Central memory CD8-positive, alpha-beta T cell (primary cell): ENCODE results near the gene CEP112.
A peak's percentile ranks its signal among the peaks of the same experiment; 100 is the strongest.

Source experiments
- ATAC-seq: fragments of 150-1000 bp; cut with Tn5 transposase; replicated peaks from 2 replicates; pipeline ENCODE4 v1.10.0; 2022; ENCODE audit warnings: mild to moderate bottlenecking, moderate FRiP score, moderate number of reproducible peaks; ENCODE audit not compliant: poor library complexity, severe bottlenecking; ENCODE audit errors: extremely low read depth
- DNase-seq, 2 donors: peaks; one replicate each; pipeline ENCODE4 v3.0.0; 2021; ENCODE audit warnings: low spot score in 2 of 2
- H3K27ac Mint-ChIP-seq: one replicate; pipeline ENCODE4 v1.8.0; 2022; ENCODE audit warnings: low read depth, mild to moderate bottlenecking, moderate library complexity, mixed read lengths
- H3K27me3 Mint-ChIP-seq: one replicate; pipeline ENCODE4 v1.8.0; 2022; ENCODE audit warnings: mixed read lengths
- H3K36me3 Mint-ChIP-seq: one replicate; pipeline ENCODE4 v1.8.0; 2022; ENCODE audit warnings: mild to moderate bottlenecking, moderate library complexity, mixed read lengths; ENCODE audit not compliant: insufficient read depth
- H3K4me1 Mint-ChIP-seq: one replicate; pipeline ENCODE4 v1.8.0; 2022; ENCODE audit warnings: mixed read lengths
- H3K4me3 Mint-ChIP-seq: one replicate; pipeline ENCODE4 v1.8.0; 2022; ENCODE audit warnings: mild to moderate bottlenecking, moderate library complexity, mixed read lengths
- H3K9me3 Mint-ChIP-seq: one replicate; pipeline ENCODE4 v1.8.0; 2022; ENCODE audit warnings: mixed read lengths

CEP112 gene

GRCh38 chr17:66191593-66192377 lies at the start of gene CEP112:
CEP112 (minus strand) TSS chr17:66192133.
- H3K36me3 Mint-ChIP-seq = peaks cover 10% of the 10 kb centered on the region
- peak within 1 kb of the TSS; percentile 76 for H3K4me3 Mint-ChIP-seq
- no peaks in the 10 kb centered on the region for H3K9me3 Mint-ChIP-seq
- peak; percentile 86 to 87 for DNase-seq
- peak; percentile 85 for ATAC-seq
- H3K27ac Mint-ChIP-seq = peak within 1 kb of the TSS; percentile 93
- no peaks in the 10 kb centered on the region for H3K4me1 Mint-ChIP-seq
- H3K27me3 Mint-ChIP-seq = no peaks in the 10 kb centered on the region

- H3K4me1 Mint-ChIP-seq = no peaks in the 10 kb centered on the region
- no peak for ATAC-seq
- no peak overlapping the region for H3K4me3 Mint-ChIP-seq
- peak overlapping the region; percentile 3 for H3K27ac Mint-ChIP-seq
- no peaks in the 10 kb centered on the region for H3K9me3 Mint-ChIP-seq
- H3K27me3 Mint-ChIP-seq = no peaks in the 10 kb centered on the region
- no peak for DNase-seq
- H3K36me3 Mint-ChIP-seq = peaks cover 1% of the 10 kb centered on the region
Observed at GRCh38 chr17:66240630-66241029, 48.7 kb upstream of the CEP112 start.

DNA sequence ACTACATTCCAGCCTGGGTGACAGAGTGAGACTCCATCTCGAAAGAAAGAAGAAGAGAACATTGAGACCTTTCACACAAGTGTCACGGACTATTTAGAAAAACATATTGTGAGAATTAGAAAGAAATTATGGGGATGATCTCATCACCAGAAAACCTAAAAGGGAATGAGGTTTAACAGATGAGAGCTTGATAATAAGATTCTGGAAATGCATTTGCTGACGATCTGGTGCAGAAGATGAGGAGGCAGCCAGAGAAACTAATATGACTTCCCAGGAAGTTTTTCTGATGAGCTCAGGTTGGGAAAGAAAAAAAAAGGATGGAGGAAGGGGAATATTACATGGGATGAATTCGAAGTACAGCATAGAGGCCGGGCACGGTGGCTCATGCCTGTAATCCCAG lies 48.1 kb upstream of the CEP112 start:
- no peak for ATAC-seq
- no peaks in the 10 kb centered on the region for H3K27me3 Mint-ChIP-seq

DNA sequence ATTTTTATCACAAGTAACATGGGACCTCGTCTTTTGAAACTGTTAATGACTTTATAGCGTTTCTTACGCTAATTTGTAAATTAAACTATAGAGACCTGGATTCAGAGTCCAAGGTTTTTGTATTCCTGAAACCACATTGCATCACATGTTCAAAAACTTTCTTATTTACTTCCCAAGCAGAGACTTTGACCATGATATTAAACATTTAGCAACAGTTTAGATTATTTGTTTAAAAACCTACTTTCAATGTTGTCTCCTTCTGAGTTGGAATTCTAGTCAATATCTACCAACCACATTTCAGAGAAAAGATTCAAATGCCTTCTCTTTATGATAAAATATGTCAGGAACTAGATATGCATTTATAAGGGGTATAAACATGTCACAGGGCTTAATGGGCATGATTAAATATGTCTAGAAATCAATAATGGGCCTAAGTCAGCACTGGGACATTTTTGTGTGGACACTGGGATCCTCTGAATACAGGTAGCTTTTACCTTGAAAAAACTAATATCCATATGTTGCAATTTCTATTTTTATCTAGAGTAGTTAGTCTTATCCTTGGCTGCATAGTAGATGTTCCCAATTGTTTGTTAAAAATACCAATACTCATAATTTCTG lies 43.6 kb upstream of the CEP112 start:
- no peak for DNase-seq
- no peak overlapping the region for H3K4me3 Mint-ChIP-seq
- peaks cover 1% of the 10 kb centered on the region for H3K36me3 Mint-ChIP-seq
- no peak for ATAC-seq
- H3K27ac Mint-ChIP-seq = no peak overlapping the region
- H3K9me3 Mint-ChIP-seq = no peaks in the 10 kb centered on the region
- peaks cover 5% of the 10 kb centered on the region for H3K4me1 Mint-ChIP-seq
- peaks cover 6% of the 10 kb centered on the region for H3K27me3 Mint-ChIP-seq

More for the DNA sequence above, 48.1 kb upstream of the CEP112 start:
- no peaks in the 10 kb centered on the region for H3K4me1 Mint-ChIP-seq
- DNase-seq = no peak
- H3K36me3 Mint-ChIP-seq = peaks cover 1% of the 10 kb centered on the region
- H3K27ac Mint-ChIP-seq = peak overlapping the region; percentile 3
- H3K9me3 Mint-ChIP-seq = no peaks in the 10 kb centered on the region
- no peak overlapping the region for H3K4me3 Mint-ChIP-seq

- DNase-seq (no peak), ATAC-seq (no peak)
- Mint-ChIP-seq H3K27me3 (peaks cover 14% of the 10 kb centered on the region), H3K27ac (no peak overlapping the region), H3K9me3 (no peaks in the 10 kb centered on the region), H3K36me3 (peaks cover 1% of the 10 kb centered on the region), H3K4me3 (no peak overlapping the region), H3K4me1 (peaks cover 5% of the 10 kb centered on the region)
Observed at GRCh38 chr17:66234611-66235010, 42.7 kb upstream of the CEP112 start.

DNA sequence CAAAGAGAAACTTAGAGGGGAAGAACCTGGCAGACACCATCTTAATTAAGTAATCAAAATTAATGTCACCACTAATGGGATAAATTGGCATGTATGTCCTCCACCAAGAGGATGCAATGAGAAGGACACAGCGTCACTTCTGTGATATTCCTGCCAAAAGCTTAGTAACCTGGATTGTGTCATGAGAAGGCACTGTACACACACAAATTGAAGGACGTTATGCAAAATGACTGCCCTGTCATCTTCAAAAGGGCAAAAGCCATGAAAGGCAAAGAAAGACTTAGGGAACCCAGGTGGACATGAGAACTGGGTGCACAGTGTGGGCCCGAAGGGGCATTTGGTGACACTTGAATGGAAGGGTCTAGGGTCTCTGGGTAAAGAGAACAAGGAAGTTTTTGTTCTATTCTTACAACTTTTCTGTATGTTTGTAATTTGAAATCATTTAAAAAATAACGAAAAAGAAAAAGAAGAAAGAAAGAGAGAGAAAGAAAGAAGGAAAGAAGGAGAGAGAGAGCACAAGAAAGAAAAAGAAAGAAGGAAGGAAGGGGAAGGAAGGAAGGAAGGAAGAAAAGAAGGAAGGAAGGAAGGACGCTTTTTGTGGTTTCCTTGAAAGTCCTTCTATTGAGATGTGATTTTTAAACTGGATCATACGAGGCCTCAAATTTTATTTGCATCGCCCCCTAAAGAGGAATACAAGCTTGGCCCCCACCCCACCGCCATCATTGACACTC lies 41.3 kb upstream of the CEP112 start:
- peaks cover 5% of the 10 kb centered on the region for H3K4me1 Mint-ChIP-seq
- H3K4me3 Mint-ChIP-seq = no peak overlapping the region
- H3K9me3 Mint-ChIP-seq = no peaks in the 10 kb centered on the region
- ATAC-seq (no peak), DNase-seq (no peak)
- peak overlapping the region; percentile 82 for H3K27ac Mint-ChIP-seq
- peaks cover 1% of the 10 kb centered on the region for H3K36me3 Mint-ChIP-seq
- peaks cover 18% of the 10 kb centered on the region for H3K27me3 Mint-ChIP-seq

DNA sequence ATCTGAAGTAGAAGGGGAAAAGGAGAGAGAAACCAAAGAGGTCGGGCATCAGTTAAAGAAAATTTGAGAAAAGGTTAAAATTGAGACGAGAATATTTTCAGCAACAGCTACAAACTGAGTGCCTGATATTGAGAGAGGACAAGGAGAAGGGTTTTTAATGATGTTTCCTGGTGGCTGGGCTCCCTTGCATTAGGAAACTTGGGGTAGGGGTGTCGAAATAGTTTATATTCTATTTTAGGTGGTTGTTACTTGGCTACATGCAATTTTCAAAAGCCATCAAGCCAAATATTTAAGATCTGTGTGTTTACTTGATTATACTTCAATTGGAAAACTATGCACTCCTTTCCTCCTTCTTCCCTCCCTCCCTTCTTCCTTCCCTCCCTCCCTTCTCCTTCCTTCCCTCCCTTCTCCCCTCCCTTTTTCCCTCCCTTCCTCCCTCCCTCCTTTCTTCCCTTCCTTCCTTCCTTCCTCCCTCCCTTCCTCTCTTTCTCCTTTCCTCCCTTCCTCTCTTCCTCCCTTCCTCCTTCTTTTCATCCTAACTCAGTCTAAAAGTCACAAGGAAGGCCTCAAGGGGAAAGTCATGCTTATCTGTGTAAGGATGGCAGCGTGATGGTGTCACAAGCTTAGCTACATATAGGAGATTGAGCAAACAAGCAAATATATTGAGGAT lies 39.1 kb upstream of the CEP112 start:
- H3K27ac Mint-ChIP-seq = no peak overlapping the region
- no peak for DNase-seq
- peaks cover 18% of the 10 kb centered on the region for H3K27me3 Mint-ChIP-seq
- H3K4me3 Mint-ChIP-seq = no peak overlapping the region
- peaks cover 5% of the 10 kb centered on the region for H3K4me1 Mint-ChIP-seq
- ATAC-seq = no peak
- no peaks in the 10 kb centered on the region for H3K36me3 Mint-ChIP-seq
- no peaks in the 10 kb centered on the region for H3K9me3 Mint-ChIP-seq

- Mint-ChIP-seq H3K36me3 (no peaks in the 10 kb centered on the region), H3K9me3 (no peaks in the 10 kb centered on the region), H3K4me3 (no peak overlapping the region), H3K4me1 (peaks cover 5% of the 10 kb centered on the region), H3K27ac (no peak overlapping the region), H3K27me3 (peaks cover 25% of the 10 kb centered on the region)
- no peak for DNase-seq
- ATAC-seq = no peak
Observed at GRCh38 chr17:66229783-66230538, 38.0 kb upstream of the CEP112 start.

- Mint-ChIP-seq H3K4me3 (no peak within 1 kb of the TSS), H3K27me3 (peaks cover 33% of the 10 kb centered on the region), H3K9me3 (no peaks in the 10 kb centered on the region), H3K36me3 (no peaks in the 10 kb centered on the region), H3K27ac (no peak within 1 kb of the TSS), H3K4me1 (peaks cover 5% of the 10 kb centered on the region)
- ATAC-seq (no peak), DNase-seq (no peak)
Observed at GRCh38 chr17:66228887-66229782, 37.2 kb upstream of the CEP112 start, which contains the start of gene APOH. APOH (minus strand) TSS chr17:66229415; CDS start chr17:66229379, 36 bp downstream.

- Mint-ChIP-seq H3K4me3 (no peak overlapping the region), H3K27ac (no peak overlapping the region), H3K27me3 (peaks cover 48% of the 10 kb centered on the region), H3K4me1 (no peaks in the 10 kb centered on the region), H3K9me3 (no peaks in the 10 kb centered on the region), H3K36me3 (no peaks in the 10 kb centered on the region)
- DNase-seq = no peak
- no peak for ATAC-seq
Observed at GRCh38 chr17:66227212-66228045, 35.5 kb upstream of the CEP112 start.
